Left colon (tissue), 2 donors: Measurements from ENCODE around the gene DMRT3. TPM values are rescaled to one million over a fixed set of nuclear protein-coding genes. Genes with fewer than 3 reads are reported as not detected.
"Not testable (repeated sequence)": the region's sequence is repeated elsewhere in the genome, so short reads cannot be mapped to it uniquely, and the experiment has no call there.

Source experiments
- ATAC-seq: fragments of 200-7000 bp; cut with Tn5 transposase; one replicate; pipeline ENCODE4 v1.9.1; 2020; ENCODE audit warnings: mild to moderate bottlenecking, moderate library complexity
- DNase-seq, 2 donors: peaks; one replicate each; pipeline ENCODE4 v3.0.0-alpha.2; 2020
- intact Hi-C, 2 donors: fragments of 100-400 bp; cut with DNase I in 1 of 2; cut with micrococcal nuclease in 1 of 2; formaldehyde crosslinking; loops; one replicate each; pipeline versions ENCODE4 v1.11.2 to v1.14.0; 2022; cut with DNase I, micrococcal nuclease
- total RNA-seq, 2 donors: library from RNA; stranded (reverse); fragmentation: NEBNext Ultra II Directional; extraction: Animal tissue kit (Norgen Biotek cat#: 25700); gene quantifications; one replicate each; pipeline ENCODE4 v1.2.1, GENCODE V29; 2021
- donor health status: DM: no; HTN: no; CAD: no.
- donor health status: DM: yes; HTN: yes; CAD: no.

DMRT3 gene
- total RNA-seq, 2 donors from 2014 or later, result not detected

DNA sequence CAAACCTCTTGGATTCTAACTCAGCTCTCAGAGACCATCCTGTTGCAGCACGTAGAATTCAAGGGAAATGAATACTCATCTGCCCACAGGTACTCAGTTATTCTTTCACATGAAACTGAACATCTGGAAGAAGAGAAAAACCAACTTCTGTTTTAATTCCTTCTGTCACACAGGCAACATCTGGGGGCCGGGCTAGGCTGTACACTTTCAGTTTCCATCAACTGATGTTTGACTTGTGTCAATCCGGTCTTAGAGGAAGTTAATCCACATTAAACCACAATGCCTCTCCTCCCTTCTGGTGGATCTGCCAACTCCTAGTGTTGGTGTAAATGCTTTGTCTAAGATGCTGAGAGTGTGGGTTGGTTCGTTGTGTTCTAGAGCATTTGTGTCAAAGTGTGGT lies 17.6 kb downstream of the DMRT3 start:
- intact Hi-C loops, result no loop called here
- ATAC-seq, result no peak
- DNase-seq, result no peak

DNA sequence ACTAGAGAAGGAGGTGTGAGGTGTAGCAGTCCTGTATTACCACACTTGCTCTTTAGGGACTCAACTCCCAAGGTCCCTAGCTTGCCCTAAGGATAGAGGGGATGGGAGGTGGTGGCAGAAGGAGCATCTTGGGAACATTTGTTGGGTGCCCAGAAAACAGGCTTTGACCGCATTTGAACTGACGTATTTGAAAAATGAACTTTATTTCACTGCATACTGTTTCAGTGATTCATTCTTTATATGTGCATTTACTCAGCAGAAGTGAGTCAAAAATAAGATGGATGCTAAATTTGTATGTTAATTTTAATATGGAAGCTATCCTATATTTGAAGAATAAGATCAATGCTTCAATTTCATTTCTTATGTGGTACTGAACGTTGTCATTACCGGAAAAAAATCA lies 18.7 kb downstream of the DMRT3 start:
- ATAC-seq (no peak), DNase-seq (no peak)
- intact Hi-C loops, result no loop called here

GRCh38 chr9:995781-996180 lies 19.3 kb downstream of the DMRT3 start:
- no peak for DNase-seq
- intact Hi-C loops, result no loop called here
- ATAC-seq, result no peak

GRCh38 chr9:998299-999110 lies 22.1 kb downstream of the DMRT3 start:
- ATAC-seq, intact Hi-C loops, DNase-seq: not testable (repeated sequence)

GRCh38 chr9:1001838-1002237 lies 25.4 kb downstream of the DMRT3 start:
- DNase-seq (no peak), ATAC-seq (no peak)
- intact Hi-C loops, result no loop called here

GRCh38 chr9:1002678-1003077 lies 26.2 kb downstream of the DMRT3 start:
- ATAC-seq (no peak), DNase-seq (no peak)
- intact Hi-C loops, result no loop called here

DNA sequence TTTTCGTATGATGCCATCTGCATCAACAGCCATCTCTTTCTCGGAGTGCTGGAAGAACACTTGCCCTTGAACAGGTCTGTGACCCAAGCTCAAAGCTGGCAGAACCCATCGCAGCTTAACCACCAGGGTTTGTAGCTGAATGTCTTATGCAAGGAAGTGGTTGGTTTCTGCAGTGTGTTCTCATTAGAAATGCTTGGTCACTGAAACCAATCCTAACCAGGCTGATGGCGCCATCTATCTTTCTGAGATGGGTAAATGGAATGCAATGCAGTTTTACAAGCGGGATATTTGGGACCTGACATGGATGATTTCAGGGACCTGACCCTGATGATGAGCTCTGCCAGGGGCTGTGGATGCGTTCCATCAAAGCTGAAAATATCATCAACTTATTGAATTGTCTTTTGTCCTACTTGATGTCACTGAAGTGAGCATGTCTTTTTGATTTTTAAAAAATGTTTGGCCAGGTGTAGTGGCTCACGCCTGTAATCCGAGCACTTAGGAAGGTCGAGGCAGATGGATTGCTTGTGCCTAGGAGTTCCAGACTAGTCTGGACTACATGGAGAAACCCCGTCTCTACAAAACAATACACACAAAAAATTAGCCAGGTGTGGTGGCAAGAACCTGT lies 28.7 kb downstream of the DMRT3 start:
- DNase-seq, result peak in 1 of 2 donors; percentile 15
- ATAC-seq, result peak; percentile 73
- intact Hi-C loops, result loop anchor here in 1 of 2 donors (5.0 kb wide), 1 partner anchor 113 kb away; no protein-coding TSS in a partner anchor

DNA sequence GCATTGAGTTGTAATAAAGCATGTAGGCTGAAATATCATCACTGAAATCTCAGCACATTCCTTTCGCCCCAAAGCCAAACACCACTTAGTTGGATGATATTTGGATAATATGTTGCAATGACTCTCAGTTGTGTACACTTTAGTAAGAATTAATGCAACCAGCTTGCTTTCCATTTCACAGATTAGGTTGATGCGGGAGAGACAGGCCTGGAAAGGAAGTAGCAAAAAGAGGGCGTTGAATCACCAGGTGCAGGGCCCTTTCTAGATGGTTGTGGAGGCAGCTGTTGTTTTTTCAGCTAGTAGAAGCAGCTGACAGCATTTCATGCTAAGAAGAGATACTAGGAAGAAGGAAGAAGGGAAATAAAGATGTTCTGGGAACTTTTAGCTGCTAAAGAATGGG lies 30.9 kb downstream of the DMRT3 start:
- DNase-seq, result no peak
- intact Hi-C loops, result loop anchor here in 1 of 2 donors (5.0 kb wide), 1 partner anchor 115 kb away; no protein-coding TSS in a partner anchor
- ATAC-seq, result no peak

- DNase-seq (no peak), ATAC-seq (no peak)
- intact Hi-C loops, result loop anchor here in 1 of 2 donors (5.0 kb wide), 1 partner anchor 116 kb away; no protein-coding TSS in a partner anchor
These were observed 31.8 kb downstream of the DMRT3 start for GRCh38 chr9:1008216-1008615.

- DNase-seq (peak; percentile 58 to 82), ATAC-seq (peak; percentile 97)
- intact Hi-C loops, result loop anchor here in 1 of 2 donors (5.0 kb wide), 1 partner anchor 117 kb away; no protein-coding TSS in a partner anchor
These were observed 32.7 kb downstream of the DMRT3 start for GRCh38 chr9:1009101-1009707.

DNA sequence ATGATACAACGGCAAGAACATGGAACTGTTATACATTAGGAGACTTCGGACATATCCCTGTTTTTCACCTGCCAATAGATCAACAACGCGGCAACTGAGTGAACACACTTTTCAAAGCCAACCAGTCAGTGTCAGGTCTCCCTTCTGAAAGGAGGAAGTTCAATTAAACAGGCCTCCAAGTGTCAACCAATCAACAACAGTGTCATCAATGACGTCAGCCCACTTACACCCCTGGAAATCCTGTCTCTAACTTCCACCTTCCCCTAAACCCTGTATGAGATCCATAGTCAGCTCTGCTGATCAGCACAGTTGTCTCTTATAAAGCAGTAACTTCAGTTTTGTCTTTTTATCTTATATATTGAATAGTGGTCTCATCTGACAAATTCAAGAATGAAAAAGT lies 36.6 kb downstream of the DMRT3 start:
- DNase-seq (no peak), ATAC-seq (no peak)
- intact Hi-C loops, result loop anchor here in 1 of 2 donors (10.0 kb wide), 1 partner anchor 628 kb away; no protein-coding TSS in a partner anchor

DNA sequence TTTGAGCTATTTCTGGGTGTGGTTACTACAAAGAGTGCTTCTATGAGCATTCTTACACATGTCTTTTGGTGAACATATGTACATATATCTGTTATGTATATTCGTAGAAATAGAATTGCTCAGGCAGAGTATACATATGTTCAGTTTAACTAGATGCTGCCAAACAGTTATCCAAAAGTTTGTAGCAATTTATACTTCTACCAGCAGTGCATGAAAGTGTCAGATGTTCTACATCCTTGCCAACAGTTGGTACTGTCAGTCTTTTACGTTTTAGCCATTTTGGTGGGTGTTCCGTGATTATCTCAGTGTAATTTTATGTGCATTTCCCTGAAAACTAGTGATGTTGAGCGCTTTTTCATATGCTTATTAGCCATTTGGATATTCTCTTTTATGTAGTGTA lies 37.8 kb downstream of the DMRT3 start:
- intact Hi-C loops, result loop anchor here in 1 of 2 donors (10.0 kb wide), 1 partner anchor 629 kb away; no protein-coding TSS in a partner anchor
- ATAC-seq, result no peak

GRCh38 chr9:1014640-1015039 lies 38.2 kb downstream of the DMRT3 start:
- intact Hi-C loops, result loop anchor here in 1 of 2 donors (10.0 kb wide), 1 partner anchor 630 kb away; no protein-coding TSS in a partner anchor
- DNase-seq (no peak), ATAC-seq (no peak)

More for the DNA sequence above, 37.8 kb downstream of the DMRT3 start:
- DNase-seq, result no peak

GRCh38 chr9:1018121-1018520 lies 41.7 kb downstream of the DMRT3 start:
- ATAC-seq, result peak; percentile 89
- intact Hi-C loops, result loop anchor here in 1 of 2 donors (10.0 kb wide), 1 partner anchor 633 kb away; no protein-coding TSS in a partner anchor
- DNase-seq, result peak; percentile 41 to 57

DNA sequence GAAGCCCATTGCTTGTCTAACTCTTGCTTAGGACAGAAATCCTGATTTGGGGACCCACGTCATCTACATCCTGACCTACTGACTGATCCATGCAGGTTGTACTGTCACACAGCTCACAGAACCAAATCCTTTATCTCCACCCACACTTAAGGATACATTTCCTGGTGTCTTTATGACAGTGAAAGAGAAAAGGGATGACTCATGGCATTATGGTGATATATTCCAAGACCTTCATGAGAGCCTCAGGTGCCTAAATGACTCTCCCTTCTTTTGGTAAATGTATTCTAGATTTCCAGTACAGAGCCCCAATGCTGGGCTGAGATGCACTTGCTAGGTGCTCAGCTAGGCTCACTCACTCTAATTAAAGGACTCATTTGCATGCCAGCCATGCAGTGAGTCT lies 47.7 kb downstream of the DMRT3 start:
- ATAC-seq, result peak; percentile 59
- no peak for DNase-seq
- intact Hi-C loops, result no loop called here

DNA sequence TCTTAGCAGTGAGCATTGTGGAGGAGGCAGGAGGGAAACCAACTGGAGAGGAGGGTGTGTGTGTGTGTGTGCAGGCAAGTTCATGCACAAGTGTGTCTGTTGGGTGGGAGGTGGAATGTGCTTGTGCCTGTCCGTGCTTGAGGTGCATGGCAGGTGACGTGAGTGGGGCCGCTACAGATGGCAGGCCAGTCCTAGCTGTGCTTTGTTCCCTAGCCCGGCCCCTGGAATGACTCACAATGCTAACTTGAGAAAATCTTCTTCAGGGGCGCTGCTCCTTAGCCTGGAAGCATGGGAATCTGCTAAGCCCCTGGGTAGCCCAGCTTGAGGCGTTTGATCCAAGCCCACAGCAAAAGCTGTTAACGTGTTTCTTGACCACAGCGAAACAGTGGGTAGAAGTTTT lies 48.7 kb downstream of the DMRT3 start:
- intact Hi-C loops, result no loop called here
- ATAC-seq, result no peak
- no peak for DNase-seq

- ATAC-seq (no peak), DNase-seq (no peak)
- intact Hi-C loops, result no loop called here
These were observed 49.8 kb downstream of the DMRT3 start for GRCh38 chr9:1026219-1026618.

DNA sequence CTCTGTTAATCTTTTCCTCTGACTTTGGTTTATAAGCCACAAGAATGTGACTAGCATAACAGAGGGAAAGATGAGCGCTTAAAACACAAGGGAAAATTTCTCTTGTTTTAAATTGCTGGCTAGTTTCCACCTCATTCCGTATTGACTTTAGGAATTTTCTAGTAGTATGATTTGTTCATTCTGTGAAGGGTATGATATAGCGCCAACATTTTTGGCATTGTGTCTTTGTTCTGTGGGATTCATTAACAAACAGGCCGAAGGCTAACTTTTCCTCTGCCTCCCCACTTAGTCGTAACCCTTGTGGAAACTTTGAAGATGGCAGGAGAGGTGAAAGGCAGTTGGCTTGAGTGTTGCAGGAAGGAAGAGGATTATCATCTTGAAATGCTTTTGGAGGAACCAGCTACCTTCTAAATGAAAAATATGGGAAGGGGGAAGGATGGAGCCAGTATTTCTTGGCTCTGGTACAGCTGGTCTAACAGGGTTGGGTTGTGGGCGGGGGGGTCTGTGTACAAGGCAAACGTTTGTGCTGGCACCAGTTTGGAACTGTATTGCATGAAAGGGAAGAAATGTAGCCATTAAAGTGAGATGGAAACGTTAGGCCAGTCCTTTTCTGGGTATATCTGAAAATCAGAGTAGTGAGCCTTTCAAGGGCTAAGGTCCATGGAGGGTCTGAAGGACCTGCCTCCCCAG lies 52.2 kb downstream of the DMRT3 start:
- no peak for DNase-seq
- intact Hi-C loops, result no loop called here
- no peak for ATAC-seq
